ENCODE measurements around the gene MGAT4A.

GRCh38 chr2:98705333-98705617, 25.7 kb downstream of the MGAT4A start:
- TF ChIP-seq NBN (IDR thresholded peaks at IDR 0.05; ENCODE audit: low read depth): no peak
- no peak for TF ChIP-seq ZC3H4 (CRISPR knock-in tag; IDR thresholded peaks at IDR 0.05; ENCODE audit: borderline replicate concordance)
- TF ChIP-seq CTCF (IDR thresholded peaks at IDR 0.05 in 2 of 3, conservative IDR thresholded peaks at IDR 0.05 in 1 of 3; ENCODE audit: insufficient read depth in 2 of 3, low read depth in 1 of 3, low read length in 3 of 3): no peak
- no peak for TF ChIP-seq SIN3A (IDR thresholded peaks at IDR 0.05; ENCODE audit: borderline replicate concordance in 2 of 2, control insufficient read depth in 1 of 2, low read depth in 2 of 2, low read length in 2 of 2)
- TF ChIP-seq USF1 (CRISPR knock-in tag; IDR thresholded peaks at IDR 0.05): no peak
- TF ChIP-seq SP1 (CRISPR knock-in tag; IDR thresholded peaks at IDR 0.05): no peak

Measured in K562 (cell line).